NB4 (cell line): ENCODE measurements around the gene PDCD11.

Experiments used
- POLR2A ChIP-seq: IDR thresholded peaks from 2 replicates; pipeline ENCODE4 v1.6.1; 2011; ENCODE audit warnings: mild to moderate bottlenecking; ENCODE audit not compliant: insufficient read length; ENCODE audit errors: extremely low read depth
- TF ChIP-seq, protein P1 (sequence below): IDR thresholded peaks from one replicate; pipeline ENCODE4 v1.5.1; 2012; ENCODE audit warnings: low read depth, low read length
- TF ChIP-seq, protein P2 (sequence below): IDR thresholded peaks from 2 replicates; pipeline ENCODE4 v1.6.1; 2011; ENCODE audit warnings: low read depth, low read length

DNA sequence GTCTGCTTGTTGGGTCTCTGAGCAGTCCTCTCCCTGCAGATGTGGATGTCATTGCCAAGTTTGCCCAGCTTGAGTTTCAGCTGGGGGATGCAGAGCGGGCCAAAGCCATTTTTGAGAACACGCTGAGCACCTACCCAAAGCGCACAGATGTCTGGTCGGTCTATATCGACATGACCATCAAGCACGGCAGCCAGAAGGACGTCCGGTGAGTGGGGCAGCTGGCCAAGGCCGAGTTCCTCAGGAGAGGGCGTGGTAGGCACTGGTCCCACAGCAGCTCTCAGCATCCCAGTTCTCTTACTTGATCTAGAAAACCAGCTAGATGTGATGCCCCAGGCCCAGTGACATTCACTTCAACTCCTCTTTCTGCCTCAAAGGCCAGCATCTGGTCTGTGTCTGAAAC is 48.1 kb downstream of the PDCD11 start:
- TF ChIP-seq, protein P1, sequence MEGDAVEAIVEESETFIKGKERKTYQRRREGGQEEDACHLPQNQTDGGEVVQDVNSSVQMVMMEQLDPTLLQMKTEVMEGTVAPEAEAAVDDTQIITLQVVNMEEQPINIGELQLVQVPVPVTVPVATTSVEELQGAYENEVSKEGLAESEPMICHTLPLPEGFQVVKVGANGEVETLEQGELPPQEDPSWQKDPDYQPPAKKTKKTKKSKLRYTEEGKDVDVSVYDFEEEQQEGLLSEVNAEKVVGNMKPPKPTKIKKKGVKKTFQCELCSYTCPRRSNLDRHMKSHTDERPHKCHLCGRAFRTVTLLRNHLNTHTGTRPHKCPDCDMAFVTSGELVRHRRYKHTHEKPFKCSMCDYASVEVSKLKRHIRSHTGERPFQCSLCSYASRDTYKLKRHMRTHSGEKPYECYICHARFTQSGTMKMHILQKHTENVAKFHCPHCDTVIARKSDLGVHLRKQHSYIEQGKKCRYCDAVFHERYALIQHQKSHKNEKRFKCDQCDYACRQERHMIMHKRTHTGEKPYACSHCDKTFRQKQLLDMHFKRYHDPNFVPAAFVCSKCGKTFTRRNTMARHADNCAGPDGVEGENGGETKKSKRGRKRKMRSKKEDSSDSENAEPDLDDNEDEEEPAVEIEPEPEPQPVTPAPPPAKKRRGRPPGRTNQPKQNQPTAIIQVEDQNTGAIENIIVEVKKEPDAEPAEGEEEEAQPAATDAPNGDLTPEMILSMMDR: no peak
- no peak for TF ChIP-seq POLR2A
- TF ChIP-seq, protein P2, sequence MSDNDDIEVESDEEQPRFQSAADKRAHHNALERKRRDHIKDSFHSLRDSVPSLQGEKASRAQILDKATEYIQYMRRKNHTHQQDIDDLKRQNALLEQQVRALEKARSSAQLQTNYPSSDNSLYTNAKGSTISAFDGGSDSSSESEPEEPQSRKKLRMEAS: no peak
